ENCODE data around the gene ADRA2C. TPM values are rescaled to one million over a fixed set of nuclear protein-coding genes. Genes with fewer than 3 reads are reported as not detected.

ADRA2C gene
- 4.6 and 7.0 TPM in 2 replicates for total RNA-seq

GRCh38 chr4:3766036-3766784 lies at the start of gene ADRA2C:
TSS of gene ADRA2C (plus strand) at chr4:3766385. CDS start at chr4:3766607, 222 bp downstream.

Other genes with a start within 250 kb of the ADRA2C start
- gene LRPAP1, start 234.0 kb upstream of the ADRA2C start, total RNA-seq: 124 and 152 TPM in 2 replicates